Ectodermal cell (in vitro differentiated cells): ENCODE data around the gene DCBLD1.
"Not testable (repeated sequence)": the region's sequence is repeated elsewhere in the genome, so short reads cannot be mapped to it uniquely, and the experiment has no call there.

Experiments
- H3K27ac ChIP-seq: 2 replicates; pipeline ENCODE4 v1.7.0; 2013; ENCODE audit warnings: mild to moderate bottlenecking, low read depth, low read length; ENCODE audit not compliant: insufficient read depth, poor library complexity, severe bottlenecking
- H3K27me3 ChIP-seq: 2 replicates; pipeline ENCODE4 v1.7.0; 2013; ENCODE audit warnings: mild to moderate bottlenecking, low read length; ENCODE audit not compliant: insufficient read depth, control insufficient read depth, poor library complexity, severe bottlenecking
- H3K36me3 ChIP-seq: one replicate; pipeline ENCODE4 v1.7.0; 2013; ENCODE audit warnings: low read length; ENCODE audit not compliant: control insufficient read depth, insufficient read depth
- H3K4me1 ChIP-seq: one replicate; pipeline ENCODE4 v1.7.0; 2013; ENCODE audit warnings: low read length; ENCODE audit not compliant: control insufficient read depth, insufficient read depth
- H3K4me3 ChIP-seq: 2 replicates; pipeline ENCODE4 v1.7.0; 2013; ENCODE audit warnings: low read depth, low read length, control low read depth; ENCODE audit not compliant: insufficient read depth
- H3K9me3 ChIP-seq: 2 replicates; pipeline ENCODE4 v1.7.0; 2013; ENCODE audit warnings: mild to moderate bottlenecking, low read length, moderate library complexity; ENCODE audit not compliant: control insufficient read depth
- WGBS, 2 experiments: methylation state at CpG; one replicate each; pipeline ENCODE4 v1.1.7; 2013; ENCODE audit warnings: missing lambda C conversion rate in 2 of 2; 5-methylcytosine and 5-hydroxymethylcytosine counted together

DCBLD1 gene

GRCh38 chr6:117508450-117508971 lies 26.0 kb downstream of the DCBLD1 start:
- WGBS, 2 experiments = 93 to 94% methylated on average over 4 of the region's 4 CpGs
- H3K36me3 ChIP-seq = no peaks in the 10 kb centered on the region
- H3K9me3 ChIP-seq = no peaks in the 10 kb centered on the region
- H3K4me3 ChIP-seq = no peak overlapping the region
- H3K4me1 ChIP-seq = no peaks in the 10 kb centered on the region
- H3K27ac ChIP-seq = no peak overlapping the region
- no peaks in the 10 kb centered on the region for H3K27me3 ChIP-seq

- 90 to 92% methylated on average over 7 of the region's 7 CpGs for WGBS, 2 experiments
- H3K9me3 ChIP-seq = no peaks in the 10 kb centered on the region
Observed at GRCh38 chr6:117509021-117509420, 26.5 kb downstream of the DCBLD1 start.

DNA sequence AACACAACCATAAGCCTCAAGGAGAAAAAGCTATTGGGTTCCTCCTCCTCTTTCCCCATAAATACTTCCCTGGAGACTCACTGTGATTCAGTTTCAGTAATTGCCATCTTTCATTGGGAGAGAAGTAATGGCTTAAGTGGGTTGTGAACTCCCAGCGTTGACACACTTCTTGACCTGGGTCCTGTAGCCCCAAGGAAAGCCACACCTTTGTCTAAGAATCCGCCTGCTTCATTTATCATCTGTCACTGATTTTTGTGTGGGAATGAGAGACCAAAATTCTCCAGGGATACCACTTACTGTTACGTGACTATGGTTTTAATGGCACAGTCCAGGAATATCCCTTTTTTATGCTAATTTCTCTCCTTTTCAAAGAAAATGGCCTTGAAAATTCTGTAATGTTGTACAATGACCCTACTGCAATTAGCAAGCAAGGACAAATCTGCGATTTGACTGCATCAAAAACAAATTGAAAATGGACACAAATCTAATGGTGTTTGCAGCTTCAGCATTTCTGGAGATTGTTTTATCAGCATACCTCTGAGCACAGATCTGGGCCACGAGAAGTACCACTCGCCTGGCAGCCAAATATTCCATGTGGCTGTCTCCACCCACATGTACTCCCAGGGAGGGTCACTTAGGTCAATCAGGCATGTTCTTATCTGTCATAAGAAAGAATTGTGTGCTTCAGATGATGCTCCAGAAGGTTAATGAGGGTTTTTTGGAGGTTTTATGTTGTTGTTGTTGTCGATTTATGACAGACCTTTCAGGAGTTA lies 29.8 kb downstream of the DCBLD1 start:
- Histone ChIP-seq H3K4me3 (no peak overlapping the region), H3K27me3 (no peaks in the 10 kb centered on the region), H3K36me3 (no peaks in the 10 kb centered on the region), H3K9me3 (no peaks in the 10 kb centered on the region), H3K4me1 (no peaks in the 10 kb centered on the region), H3K27ac (no peak overlapping the region)
- 92 to 96% methylated on average over 7 of the region's 7 CpGs for WGBS, 2 experiments

More at GRCh38 chr6:117509021-117509420, 26.5 kb downstream of the DCBLD1 start:
- H3K36me3 ChIP-seq = no peaks in the 10 kb centered on the region
- H3K27ac ChIP-seq = no peak overlapping the region
- H3K4me1 ChIP-seq = no peaks in the 10 kb centered on the region
- H3K4me3 ChIP-seq = no peak overlapping the region
- H3K27me3 ChIP-seq = no peaks in the 10 kb centered on the region

DNA sequence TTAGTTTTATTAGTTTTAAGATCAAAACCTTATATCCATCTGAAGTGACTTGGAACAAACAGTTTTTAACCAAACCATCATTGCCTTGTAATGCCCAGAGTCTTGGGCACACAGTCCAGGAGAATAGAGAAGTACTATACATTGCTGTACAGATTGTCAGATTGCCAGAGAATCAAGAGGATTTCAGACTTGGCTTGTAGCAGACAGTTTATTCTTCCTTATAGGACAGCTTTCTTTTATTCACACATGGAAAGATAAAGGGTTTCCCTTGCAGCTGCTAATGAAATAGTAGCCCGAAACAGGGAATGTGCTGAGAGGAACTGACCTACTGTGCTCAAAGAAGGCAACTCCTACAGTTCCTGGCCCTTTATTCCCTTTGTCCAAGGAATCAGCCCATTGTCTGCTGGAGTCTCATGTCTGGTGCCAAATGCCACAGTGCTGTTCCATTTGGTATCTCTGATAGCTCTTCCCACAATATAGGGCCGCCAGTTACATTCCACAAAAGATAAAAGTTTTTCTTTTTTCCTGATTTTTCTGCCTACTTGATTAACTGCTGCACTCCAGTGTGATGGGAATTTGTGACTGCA lies 30.6 kb downstream of the DCBLD1 start:
- H3K9me3 ChIP-seq = no peaks in the 10 kb centered on the region
- no peak overlapping the region for H3K27ac ChIP-seq
- no peaks in the 10 kb centered on the region for H3K27me3 ChIP-seq
- H3K36me3 ChIP-seq = no peaks in the 10 kb centered on the region
- H3K4me1 ChIP-seq = no peaks in the 10 kb centered on the region
- no peak overlapping the region for H3K4me3 ChIP-seq
- 38 to 41% methylated on average over 2 of the region's 2 CpGs for WGBS, 2 experiments

DNA sequence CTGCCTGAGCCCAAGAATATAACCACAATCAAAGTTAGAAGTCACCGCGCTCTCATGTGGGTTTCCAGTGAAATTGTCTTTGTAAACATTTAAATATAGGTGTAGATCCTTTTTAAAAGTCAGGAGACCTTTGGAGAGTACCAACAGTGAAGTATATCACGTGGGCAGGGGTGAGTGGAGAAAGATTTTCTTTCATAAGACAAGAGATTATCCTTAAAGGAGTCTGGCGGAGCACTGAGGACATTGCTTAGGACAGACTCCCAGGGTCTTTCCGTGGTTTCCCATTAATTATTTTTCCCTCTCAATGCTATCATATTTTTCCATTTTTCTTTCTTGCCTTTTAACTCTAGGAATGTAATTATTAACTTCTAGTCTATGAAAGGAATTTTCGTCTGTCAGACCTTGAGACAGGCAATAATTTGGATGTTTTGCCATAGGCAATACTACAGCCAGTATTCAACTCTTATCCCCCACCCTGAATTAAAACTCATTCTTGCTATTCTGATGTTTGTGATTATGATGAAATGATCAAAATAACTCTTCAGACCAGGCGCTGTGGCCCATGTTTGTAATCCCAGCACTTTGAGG lies 31.4 kb downstream of the DCBLD1 start:
- 94 to 95% methylated on average over 6 to 7 of the region's 7 CpGs for WGBS, 2 experiments
- Histone ChIP-seq H3K27me3 (no peaks in the 10 kb centered on the region), H3K36me3 (no peaks in the 10 kb centered on the region), H3K4me3 (no peak overlapping the region), H3K9me3 (no peaks in the 10 kb centered on the region), H3K4me1 (no peaks in the 10 kb centered on the region), H3K27ac (no peak overlapping the region)

GRCh38 chr6:117514655-117515054 lies 32.2 kb downstream of the DCBLD1 start:
- Histone ChIP-seq H3K4me3 (no peak overlapping the region), H3K4me1 (no peaks in the 10 kb centered on the region), H3K27me3 (no peaks in the 10 kb centered on the region), H3K27ac (no peak overlapping the region), H3K9me3 (no peaks in the 10 kb centered on the region), H3K36me3 (no peaks in the 10 kb centered on the region)
- WGBS, 2 experiments = 91 to 100% methylated on average over 1 of the region's 1 CpG

DNA sequence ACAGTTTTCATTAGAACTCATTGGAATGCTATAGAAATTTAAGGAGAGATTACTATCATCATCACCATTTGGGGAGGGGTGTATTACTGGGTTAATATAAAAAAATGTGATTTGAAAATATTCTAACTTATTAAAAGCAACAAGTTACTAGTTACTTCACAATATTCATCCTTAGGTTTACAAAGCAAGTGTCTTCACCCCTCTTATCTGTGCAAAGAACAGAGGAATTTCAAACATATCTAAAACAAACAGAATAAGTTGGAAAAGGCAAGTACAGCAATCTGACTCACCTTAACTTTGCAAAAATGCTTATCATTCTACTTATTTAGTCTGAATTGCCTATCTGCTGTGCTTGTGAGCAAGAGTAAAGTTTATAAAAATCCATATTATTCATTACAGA lies 32.9 kb downstream of the DCBLD1 start:
- Histone ChIP-seq H3K27ac (no peak overlapping the region), H3K36me3 (no peaks in the 10 kb centered on the region)

GRCh38 chr6:117517995-117518394 lies 35.5 kb downstream of the DCBLD1 start:
- not testable (repeated sequence) for H3K4me3 ChIP-seq, H3K4me1 ChIP-seq, H3K27me3 ChIP-seq, H3K27ac ChIP-seq, H3K36me3 ChIP-seq, H3K9me3 ChIP-seq
- 92 to 93% methylated on average over 5 of the region's 5 CpGs for WGBS, 2 experiments

More for the DNA sequence above, 32.9 kb downstream of the DCBLD1 start:
- Histone ChIP-seq H3K4me3 (no peak overlapping the region), H3K4me1 (no peaks in the 10 kb centered on the region), H3K27me3 (no peaks in the 10 kb centered on the region), H3K9me3 (no peaks in the 10 kb centered on the region)

DNA sequence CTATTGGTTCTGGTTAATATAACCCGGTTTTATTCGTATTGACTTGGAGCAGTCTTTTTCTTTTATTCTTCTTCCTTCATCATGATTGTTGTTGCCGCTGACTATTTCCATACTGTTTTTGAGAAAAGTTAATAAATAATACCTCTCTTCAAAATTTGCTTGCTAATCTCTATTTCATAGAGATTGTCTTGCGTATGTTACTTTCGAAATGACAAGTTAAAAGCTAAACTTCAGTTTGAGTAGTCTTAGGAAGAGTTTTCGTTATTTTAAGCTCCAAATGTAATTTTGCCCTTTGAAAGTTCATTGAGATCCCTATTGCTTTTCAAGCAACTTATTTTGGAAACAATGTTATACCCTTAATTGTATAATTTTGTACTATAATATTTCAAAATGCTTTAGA lies 36.4 kb downstream of the DCBLD1 start:
- Histone ChIP-seq H3K27me3 (no peaks in the 10 kb centered on the region), H3K36me3 (no peaks in the 10 kb centered on the region), H3K4me3 (no peak overlapping the region), H3K27ac (no peak overlapping the region), H3K9me3 (no peaks in the 10 kb centered on the region), H3K4me1 (no peaks in the 10 kb centered on the region)
- 93% methylated on average over 5 to 6 of the region's 6 CpGs for WGBS, 2 experiments

GRCh38 chr6:117520603-117521395 lies 38.3 kb downstream of the DCBLD1 start:
- H3K36me3 ChIP-seq = no peaks in the 10 kb centered on the region
- H3K4me1 ChIP-seq = no peaks in the 10 kb centered on the region
- 94 to 98% methylated on average over 3 to 4 of the region's 4 CpGs for WGBS, 2 experiments
- no peak overlapping the region for H3K27ac ChIP-seq
- no peaks in the 10 kb centered on the region for H3K9me3 ChIP-seq
- no peak overlapping the region for H3K4me3 ChIP-seq
- H3K27me3 ChIP-seq = no peaks in the 10 kb centered on the region
